ENCODE results near the gene STXBP6.
"Not testable (repeated sequence)": the region's sequence is repeated elsewhere in the genome, so short reads cannot be mapped to it uniquely, and the experiment has no call there.

Gene STXBP6

DNA sequence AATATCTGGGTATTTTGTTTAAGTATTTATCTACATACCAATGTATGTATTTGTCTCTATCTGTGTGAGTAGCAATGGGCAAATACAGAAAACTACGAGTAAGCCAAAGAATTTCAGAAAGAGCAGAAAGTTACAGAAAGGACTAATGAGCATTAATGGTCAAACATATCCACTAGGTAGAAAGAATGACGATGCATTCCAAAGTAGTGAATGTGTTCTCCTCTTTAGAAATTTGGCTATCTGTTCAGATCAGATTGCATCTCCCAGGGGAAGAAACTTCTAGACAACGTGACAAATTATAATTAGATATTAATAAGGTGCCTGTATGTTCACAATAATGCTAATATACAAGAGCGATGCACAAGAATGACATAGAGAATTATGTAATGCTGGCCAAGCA is 221.5 kb downstream of the STXBP6 start:
- no peak for DNase-seq (ENCODE audit: low read depth)

DNA sequence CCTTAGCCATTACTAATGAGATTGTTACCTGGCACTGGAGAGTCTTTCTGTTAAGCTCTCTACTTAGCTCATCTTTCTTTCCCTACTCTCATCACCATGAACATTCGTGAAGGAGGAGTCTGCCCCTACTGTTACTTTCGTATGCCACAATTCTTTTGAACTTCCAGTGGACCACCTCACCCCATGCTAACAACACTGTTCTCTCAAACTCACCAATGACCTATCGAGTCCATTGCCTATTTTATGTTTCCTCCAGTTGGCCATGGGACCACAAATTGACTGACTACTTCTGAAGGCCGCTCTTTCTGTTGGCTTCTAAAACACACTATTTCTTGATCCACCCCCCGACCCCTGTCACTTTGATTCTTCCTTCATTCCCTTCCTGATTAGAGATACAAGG is 223.6 kb downstream of the STXBP6 start:
- no peak for DNase-seq (ENCODE audit: low read depth)

DNA sequence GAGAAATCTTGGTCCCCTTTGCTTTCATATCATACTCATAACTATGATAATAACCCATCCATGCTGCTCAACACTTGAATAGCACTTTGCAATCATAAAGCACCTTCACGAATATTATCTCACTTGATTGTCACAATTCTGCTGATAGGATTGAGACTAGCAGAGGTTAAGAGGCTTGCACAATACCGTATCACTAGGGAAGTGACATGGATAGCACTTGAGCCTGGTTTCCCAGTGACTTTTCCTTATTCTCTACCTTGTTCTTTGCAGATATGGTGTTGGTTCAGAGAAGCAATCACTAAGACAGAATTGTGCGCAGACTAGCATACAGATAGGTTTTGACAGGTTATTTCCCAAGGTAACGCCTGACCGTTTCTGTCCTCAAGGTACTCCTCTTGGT is 229.3 kb downstream of the STXBP6 start:
- DNase-seq (ENCODE audit: low read depth) = no peak

GRCh38 chr14:24818823-24819341 is 231.1 kb downstream of the STXBP6 start:
- no peak for DNase-seq (ENCODE audit: low read depth)

- DNase-seq (ENCODE audit: low read depth) = no peak
Measured at GRCh38 chr14:24818058-24818822, 231.7 kb downstream of the STXBP6 start.

DNA sequence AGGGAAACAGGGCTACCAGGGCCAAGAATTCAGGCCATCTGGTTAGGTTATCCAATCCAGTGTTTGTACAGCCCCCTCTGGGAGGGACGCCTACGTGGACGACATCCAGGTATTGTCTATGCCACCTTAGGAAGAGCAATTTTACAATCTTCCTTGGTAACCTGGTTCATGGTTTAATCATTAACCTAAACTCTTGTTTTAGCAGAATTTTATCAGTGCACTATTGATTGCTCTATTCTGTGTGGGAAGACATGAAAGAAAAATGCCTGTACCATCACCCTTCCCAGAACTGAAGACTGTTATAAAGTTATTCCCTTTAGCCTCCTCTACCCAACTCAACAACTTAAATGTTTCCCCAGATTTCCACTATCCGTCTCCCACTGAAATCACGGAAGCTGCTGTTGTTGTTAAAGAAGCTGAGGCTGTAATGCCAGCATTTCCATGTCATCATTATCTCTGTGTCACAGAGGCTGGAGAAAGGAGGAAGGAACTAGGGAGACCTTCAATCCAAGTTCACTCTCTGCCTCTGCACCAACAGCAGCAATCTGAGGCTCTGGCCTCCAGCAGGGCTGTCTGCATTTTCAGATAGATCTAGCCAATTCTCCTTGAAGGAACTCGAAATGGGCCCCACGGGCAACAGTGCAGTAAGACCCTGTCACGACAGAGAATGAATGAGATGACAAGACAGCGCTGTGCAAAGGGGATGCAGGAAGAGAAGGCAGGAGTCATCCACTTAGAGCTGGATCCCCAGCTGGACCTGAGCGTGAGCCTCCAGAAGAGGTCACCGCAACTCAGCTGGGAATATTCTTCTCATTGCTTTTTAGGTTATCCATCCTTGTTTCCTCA is 232.5 kb downstream of the STXBP6 start:
- DNase-seq (ENCODE audit: low read depth) = peak; percentile 12

DNA sequence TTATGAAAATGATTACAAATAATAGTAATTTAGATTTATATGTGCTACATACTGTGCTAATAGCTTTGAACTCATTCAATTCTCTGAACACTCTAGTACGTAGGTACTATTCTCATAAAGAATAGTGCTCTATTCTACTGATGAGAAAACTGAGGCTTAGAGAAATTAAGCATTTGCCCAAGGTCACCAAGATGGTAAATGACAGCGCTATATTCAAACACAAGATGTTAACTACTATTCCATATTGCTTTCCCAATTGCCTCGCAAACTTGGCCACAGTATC is 233.1 kb downstream of the STXBP6 start:
- DNase-seq (ENCODE audit: low read depth) = no peak

- DNase-seq (ENCODE audit: low read depth) = no peak
Measured at GRCh38 chr14:24816011-24816928, 233.7 kb downstream of the STXBP6 start.

GRCh38 chr14:24815543-24815942 is 234.4 kb downstream of the STXBP6 start:
- DNase-seq (ENCODE audit: low read depth) = no peak

- no peak for DNase-seq (ENCODE audit: low read depth)
Measured at GRCh38 chr14:24814944-24815343, 235.0 kb downstream of the STXBP6 start.

DNA sequence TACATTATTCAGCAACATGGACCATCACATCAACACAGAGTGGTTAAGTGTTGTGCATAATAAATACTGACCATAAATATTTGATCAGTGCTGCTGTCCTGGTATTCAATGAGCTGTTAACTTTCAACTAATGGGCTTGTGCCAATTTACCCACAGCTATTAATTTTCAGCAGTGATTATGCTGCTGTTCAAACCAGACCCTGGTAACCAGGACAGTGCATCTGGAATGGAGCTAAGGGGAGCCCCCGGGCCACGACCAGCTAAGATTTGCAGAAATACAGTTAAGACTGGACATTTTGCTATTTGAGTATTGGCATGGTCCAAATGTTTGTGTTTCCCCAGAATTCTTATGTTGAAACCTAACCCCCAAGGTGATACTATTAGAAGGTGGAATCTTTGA is 235.6 kb downstream of the STXBP6 start:
- DNase-seq (ENCODE audit: low read depth) = no peak

DNA sequence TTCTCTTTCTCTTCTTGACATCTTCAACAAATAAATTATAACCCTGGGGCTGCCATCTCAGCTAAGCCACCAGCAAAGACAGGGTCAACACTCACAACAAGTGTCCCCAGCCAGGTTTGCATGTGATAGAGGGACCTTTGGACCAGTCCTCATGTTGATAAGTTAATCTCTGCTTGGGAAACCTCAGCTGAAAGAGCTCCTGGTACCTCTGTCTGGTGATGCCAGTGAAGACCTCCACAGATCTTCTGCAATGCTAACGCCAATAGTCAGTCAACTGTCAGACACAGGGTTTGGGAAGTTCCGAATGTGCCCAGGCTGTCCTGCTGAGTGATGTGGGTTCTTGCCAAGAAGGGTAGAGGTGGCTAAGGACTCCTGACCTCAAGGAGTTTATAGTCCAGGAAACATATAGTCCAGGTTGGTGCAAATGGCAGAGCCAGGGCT is 236.1 kb downstream of the STXBP6 start:
- no peak for DNase-seq (ENCODE audit: low read depth)

DNA sequence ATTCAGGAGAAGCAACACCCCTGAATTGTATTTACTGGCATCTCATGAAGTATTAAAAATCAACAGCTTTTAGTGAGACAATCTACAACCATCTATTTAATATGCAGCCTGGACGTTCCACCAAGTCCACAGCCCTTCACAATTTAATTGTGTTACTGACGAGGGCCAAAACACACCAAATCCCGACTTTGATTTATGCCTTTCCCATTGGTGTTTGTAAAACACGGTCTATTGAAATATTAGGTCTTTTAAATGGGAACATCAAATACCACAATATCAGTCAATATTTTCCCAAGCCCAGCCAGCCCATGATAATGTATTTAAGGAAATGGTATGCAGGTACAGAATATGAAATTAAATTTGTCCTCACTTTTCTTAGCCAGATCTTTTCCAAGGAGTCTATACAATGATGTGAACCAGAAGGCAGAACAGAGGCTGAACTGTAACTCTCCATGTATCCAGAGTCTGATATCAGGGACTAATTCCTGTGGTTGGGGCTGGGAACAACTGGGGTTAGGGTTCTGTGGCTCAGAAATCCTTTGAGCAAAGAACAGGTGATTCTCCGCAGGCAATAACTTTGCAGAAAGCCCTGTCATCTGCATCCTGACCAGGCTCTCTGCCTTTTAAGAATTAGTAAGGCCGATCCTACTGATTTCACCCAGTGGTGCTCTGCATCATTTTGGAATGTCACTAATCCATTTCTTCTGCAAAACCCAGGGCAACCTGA is 236.7 kb downstream of the STXBP6 start:
- no peak for DNase-seq (ENCODE audit: low read depth)

- no peak for DNase-seq (ENCODE audit: low read depth)
Measured at GRCh38 chr14:24809135-24809534, 240.8 kb downstream of the STXBP6 start.

GRCh38 chr14:24808412-24808811 is 241.5 kb downstream of the STXBP6 start:
- DNase-seq (ENCODE audit: low read depth) = no peak

DNA sequence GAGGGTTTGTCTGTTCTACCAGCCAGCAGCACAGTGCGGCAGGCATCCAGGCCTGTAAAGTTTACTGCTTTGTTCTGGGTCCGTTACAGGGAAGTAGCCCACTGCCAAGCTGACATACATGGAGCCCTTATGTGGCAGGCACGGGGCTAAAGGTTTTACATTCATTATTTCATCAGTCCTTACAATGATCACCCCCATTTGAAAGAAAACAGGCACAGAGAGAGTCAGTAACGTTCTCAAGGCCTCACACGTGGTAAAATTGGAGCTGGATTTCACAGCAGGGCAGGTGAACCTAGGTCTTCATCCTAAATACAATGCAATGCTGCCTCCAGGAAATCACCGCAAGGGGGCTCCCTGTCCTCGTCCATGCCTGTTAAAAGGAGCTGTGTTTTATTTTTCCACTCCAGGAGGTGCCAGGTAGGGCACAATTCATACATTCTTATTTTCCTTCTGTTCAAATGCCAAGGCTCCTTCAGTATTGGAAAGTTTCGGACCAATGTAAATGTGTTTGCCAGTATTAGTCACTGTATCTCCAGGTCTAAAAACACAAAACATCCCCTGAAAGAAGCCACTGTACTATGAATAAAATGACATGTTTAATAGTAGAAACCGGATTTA is 243.8 kb downstream of the STXBP6 start:
- peak; percentile 12 for DNase-seq (ENCODE audit: low read depth)

GRCh38 chr14:24804552-24805212 is 245.3 kb downstream of the STXBP6 start:
- DNase-seq (ENCODE audit: low read depth) = no peak

DNA sequence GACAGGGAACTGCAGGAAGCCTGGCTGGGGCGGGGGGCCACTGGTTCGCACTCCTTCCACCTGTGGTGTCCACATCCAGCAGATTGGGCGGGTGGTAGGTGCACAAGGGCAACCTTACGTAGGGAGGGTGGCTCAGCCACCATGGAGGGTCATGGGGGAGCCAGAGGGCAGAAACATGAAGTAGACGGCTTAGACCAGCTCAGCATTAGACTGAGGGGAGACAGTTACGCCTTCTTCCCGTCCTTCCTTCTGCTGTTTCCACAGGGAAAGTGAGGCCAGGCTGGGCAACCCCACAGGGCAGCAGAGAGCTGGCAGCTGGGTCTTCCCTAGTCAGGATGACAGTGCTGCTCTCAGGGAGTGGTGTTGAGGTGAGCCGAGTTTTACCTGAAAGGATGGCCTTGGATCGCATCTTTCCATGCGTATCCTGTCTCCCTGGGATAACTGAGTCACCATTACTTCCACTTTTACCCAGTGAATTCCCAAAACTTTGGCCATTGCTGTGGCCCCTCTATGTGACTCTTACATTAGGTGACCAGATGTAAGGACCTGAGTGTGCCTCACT is 245.9 kb downstream of the STXBP6 start:
- no peak for DNase-seq (ENCODE audit: low read depth)

- not testable (repeated sequence) for DNase-seq (ENCODE audit: low read depth)
Measured at GRCh38 chr14:24803426-24803825, 246.5 kb downstream of the STXBP6 start.

- no peak for DNase-seq (ENCODE audit: low read depth)
Measured at GRCh38 chr14:24802236-24802635, 247.7 kb downstream of the STXBP6 start.
